CD14-positive monocyte (primary cell): Measurements from ENCODE around the gene WEE2. TPM values are rescaled to one million over a fixed set of nuclear protein-coding genes. Genes with fewer than 3 reads are reported as not detected.
A peak's percentile ranks its signal among the peaks of the same experiment; 100 is the strongest.

Experiments used
- DNase-seq, 3 donors: peaks; one replicate each; pipeline ENCODE4 v3.0.0-alpha.2; 2011 to 2022
- H2AFZ ChIP-seq: 2 replicates; pipeline ENCODE4 v1.6.0; 2012; ENCODE audit warnings: mild to moderate bottlenecking, low read depth, low read length, inconsistent platforms; ENCODE audit not compliant: insufficient read depth, poor library complexity, severe bottlenecking
- H3K27ac ChIP-seq, 2 donors: 1 replicate in 1 of 2; 2 replicates in 1 of 2; pipeline ENCODE4 v1.5.1; 2012 to 2013; ENCODE audit warnings: low read length in 2 of 2, control low read depth in 1 of 2, inconsistent platforms in 1 of 2, low read depth in 1 of 2, mild to moderate bottlenecking in 1 of 2
- H3K27me3 ChIP-seq, 2 donors: one replicate each; pipeline versions ENCODE4 v1.6.0 to v1.6.1; 2011 to 2013; ENCODE audit warnings: low read length in 2 of 2; ENCODE audit not compliant: control insufficient read depth in 2 of 2, insufficient read depth in 2 of 2
- H3K36me3 ChIP-seq, 2 donors: replicated peaks in 1 of 2; 1 replicate in 1 of 2; 2 replicates in 1 of 2; pipeline versions ENCODE4 v1.5.1 to v1.6.1; 2012 to 2013; ENCODE audit warnings: low read length in 2 of 2, control low read depth in 1 of 2, inconsistent platforms in 1 of 2, mild to moderate bottlenecking in 1 of 2; ENCODE audit not compliant: insufficient read depth in 2 of 2, control insufficient read depth in 1 of 2
- H3K4me1 ChIP-seq, 2 donors: 1 replicate in 1 of 2; 2 replicates in 1 of 2; pipeline versions ENCODE4 v1.5.1 to v1.6.1; 2012 to 2013; ENCODE audit warnings: low read length in 2 of 2, control low read depth in 1 of 2, inconsistent platforms in 1 of 2, mild to moderate bottlenecking in 1 of 2, moderate library complexity in 1 of 2; ENCODE audit not compliant: insufficient read depth in 2 of 2, control insufficient read depth in 1 of 2
- H3K4me2 ChIP-seq: replicated peaks from 2 replicates; pipeline ENCODE3; 2012; ENCODE audit warnings: low read length, moderate library complexity, mild to moderate bottlenecking; ENCODE audit not compliant: poor library complexity, severe bottlenecking; ENCODE audit errors: extremely low read depth
- H3K4me3 ChIP-seq, 3 experiments: fragments of 200-600 bp in 1 of 3; sonication (generic) in 1 of 3; replicated peaks in 1 of 3; 1 replicate in 2 of 3; 2 replicates in 1 of 3; pipeline ENCODE4 v1.5.1; 2011 to 2013; ENCODE audit warnings: low read length in 3 of 3, mild to moderate bottlenecking in 3 of 3, control low read depth in 2 of 3, low read depth in 2 of 3, inconsistent platforms in 1 of 3, moderate library complexity in 1 of 3
- H3K79me2 ChIP-seq: 2 replicates; pipeline ENCODE4 v1.6.0; 2012; ENCODE audit warnings: mild to moderate bottlenecking, control low read depth, inconsistent platforms, low read length, moderate library complexity; ENCODE audit not compliant: insufficient read depth
- H3K9ac ChIP-seq: 2 replicates; pipeline ENCODE4 v1.6.0; 2017; ENCODE audit warnings: low read length, mild to moderate bottlenecking; ENCODE audit not compliant: insufficient read depth, poor library complexity, severe bottlenecking
- H3K9me3 ChIP-seq, 2 donors: replicated peaks in 1 of 2; 1 replicate in 1 of 2; 2 replicates in 1 of 2; pipeline versions ENCODE4 v1.5.1 to v1.6.1; 2012 to 2013; ENCODE audit warnings: low read length in 2 of 2, control low read depth in 1 of 2; ENCODE audit not compliant: control insufficient read depth in 1 of 2, insufficient read depth in 1 of 2
- H4K20me1 ChIP-seq: 2 replicates; pipeline ENCODE4 v1.6.0; 2012; ENCODE audit warnings: mild to moderate bottlenecking, low read length, control low read depth, moderate library complexity; ENCODE audit not compliant: insufficient read depth
- H3K27ac Mint-ChIP-seq, 7 donors: one replicate each; pipeline ENCODE4 v1.8.0; 2020; ENCODE audit warnings: mild to moderate bottlenecking in 7 of 7, mixed read lengths in 7 of 7, moderate library complexity in 6 of 7, inconsistent platforms in 2 of 7
- H3K27me3 Mint-ChIP-seq, 3 donors: one replicate each; pipeline ENCODE4 v1.8.0; 2021 to 2022; ENCODE audit warnings: low read depth in 3 of 3, mild to moderate bottlenecking in 3 of 3, mixed read lengths in 3 of 3, moderate library complexity in 3 of 3, inconsistent platforms in 1 of 3
- H3K36me3 Mint-ChIP-seq, 2 donors: one replicate each; pipeline ENCODE4 v1.8.0; 2020; ENCODE audit warnings: mixed read lengths in 2 of 2, inconsistent platforms in 1 of 2, mild to moderate bottlenecking in 1 of 2
- H3K4me1 Mint-ChIP-seq: one replicate; pipeline ENCODE4 v1.8.0; 2020; ENCODE audit warnings: mild to moderate bottlenecking, mixed read lengths
- H3K4me3 Mint-ChIP-seq, 2 donors: one replicate each; pipeline ENCODE4 v1.8.0; 2020; ENCODE audit warnings: mild to moderate bottlenecking in 2 of 2, mixed read lengths in 2 of 2, moderate library complexity in 1 of 2
- H3K9me3 Mint-ChIP-seq, 7 donors: one replicate each; pipeline ENCODE4 v1.8.0; 2020 to 2022; ENCODE audit warnings: mixed read lengths in 7 of 7, mild to moderate bottlenecking in 6 of 7, moderate library complexity in 6 of 7, inconsistent platforms in 2 of 7
- WGBS: methylation state at CpG from one replicate; pipeline ENCODE4 v1.1.5; 2013; ENCODE audit warnings: missing lambda C conversion rate; ENCODE audit not compliant: insufficient coverage; 5-methylcytosine and 5-hydroxymethylcytosine counted together
- intact Hi-C, 2 donors: fragments of 100-400 bp; cut with micrococcal nuclease; formaldehyde crosslinking; loops; one replicate each; pipeline versions ENCODE4 v1.15.0 to v1.15.1; 2023
- polyA plus RNA-seq, 3 donors: library from polyadenylated mRNA; depleted of rRNA in 1 of 3; unstranded in 2 of 3; stranded (reverse) in 1 of 3; fragments of 300-500 nt in 2 of 3; fragments of >200 nt in 1 of 3; fragmentation: Illumina TruSeq in 2 of 3; gene quantifications; 1 replicate in 2 of 3; 2 replicates in 1 of 3; pipeline ENCODE4 v1.2.3, GENCODE V29; 2012 to 2021
- TF ChIP-seq, protein P1 (sequence below): fragments of 200-600 bp; IDR thresholded peaks from one replicate; pipeline ENCODE4 v1.8.0; 2022; ENCODE audit warnings: antibody characterized with exemption, mild to moderate bottlenecking

Gene WEE2
- polyA plus RNA-seq, 3 donors = not detected

DNA sequence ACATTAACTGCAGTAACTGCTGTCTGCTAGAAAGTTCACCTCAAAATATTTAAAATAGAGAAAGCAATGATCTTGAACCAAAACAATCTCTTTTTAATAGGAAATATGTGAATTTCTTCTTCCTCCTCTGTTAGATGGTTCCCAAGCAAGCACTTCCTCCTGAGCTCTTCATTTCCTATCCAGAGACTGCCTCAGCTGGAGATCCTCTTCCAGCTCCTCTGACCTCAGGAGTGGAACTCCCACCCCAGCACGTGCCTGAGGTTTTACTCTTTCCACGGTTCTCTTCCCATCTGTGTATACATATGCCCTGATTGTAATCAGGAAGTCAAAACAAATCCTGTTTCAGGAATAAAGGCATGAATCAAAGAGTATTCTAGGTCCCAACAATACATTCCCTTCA lies 11.8 kb upstream of the WEE2 start:
- no peak overlapping the region for H3K4me3 Mint-ChIP-seq
- Histone ChIP-seq H3K27me3 (peaks cover 0 to 4% of the 10 kb centered on the region in 2 donors), H3K9me3 (no peaks in the 10 kb centered on the region), H3K36me3 (no peaks in the 10 kb centered on the region), H3K9ac (no peak overlapping the region), H4K20me1 (no peaks in the 10 kb centered on the region), H3K79me2 (no peaks in the 10 kb centered on the region), H3K4me3 (no peak overlapping the region), H3K4me2 (no peak overlapping the region), H3K27ac (no peak overlapping the region), H3K4me1 (peaks cover 16 to 24% of the 10 kb centered on the region in 2 donors), H2AFZ (no peak overlapping the region)
- intact Hi-C loops = no loop called here
- no peaks in the 10 kb centered on the region for H3K9me3 Mint-ChIP-seq
- H3K4me1 Mint-ChIP-seq = peaks cover 46% of the 10 kb centered on the region
- DNase-seq = no peak
- peaks cover 5% of the 10 kb centered on the region in 2 donors for H3K36me3 Mint-ChIP-seq
- H3K27me3 Mint-ChIP-seq = peaks cover 9 to 10% (median 10%) of the 10 kb centered on the region in 3 donors
- no CpG with 5 or more reads among the region's 2 CpGs for WGBS
- TF ChIP-seq, protein P1, sequence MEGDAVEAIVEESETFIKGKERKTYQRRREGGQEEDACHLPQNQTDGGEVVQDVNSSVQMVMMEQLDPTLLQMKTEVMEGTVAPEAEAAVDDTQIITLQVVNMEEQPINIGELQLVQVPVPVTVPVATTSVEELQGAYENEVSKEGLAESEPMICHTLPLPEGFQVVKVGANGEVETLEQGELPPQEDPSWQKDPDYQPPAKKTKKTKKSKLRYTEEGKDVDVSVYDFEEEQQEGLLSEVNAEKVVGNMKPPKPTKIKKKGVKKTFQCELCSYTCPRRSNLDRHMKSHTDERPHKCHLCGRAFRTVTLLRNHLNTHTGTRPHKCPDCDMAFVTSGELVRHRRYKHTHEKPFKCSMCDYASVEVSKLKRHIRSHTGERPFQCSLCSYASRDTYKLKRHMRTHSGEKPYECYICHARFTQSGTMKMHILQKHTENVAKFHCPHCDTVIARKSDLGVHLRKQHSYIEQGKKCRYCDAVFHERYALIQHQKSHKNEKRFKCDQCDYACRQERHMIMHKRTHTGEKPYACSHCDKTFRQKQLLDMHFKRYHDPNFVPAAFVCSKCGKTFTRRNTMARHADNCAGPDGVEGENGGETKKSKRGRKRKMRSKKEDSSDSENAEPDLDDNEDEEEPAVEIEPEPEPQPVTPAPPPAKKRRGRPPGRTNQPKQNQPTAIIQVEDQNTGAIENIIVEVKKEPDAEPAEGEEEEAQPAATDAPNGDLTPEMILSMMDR = no peak
- peak overlapping the region in 3 of 7 donors; percentile 40 to 69 (median 48) for H3K27ac Mint-ChIP-seq

DNA sequence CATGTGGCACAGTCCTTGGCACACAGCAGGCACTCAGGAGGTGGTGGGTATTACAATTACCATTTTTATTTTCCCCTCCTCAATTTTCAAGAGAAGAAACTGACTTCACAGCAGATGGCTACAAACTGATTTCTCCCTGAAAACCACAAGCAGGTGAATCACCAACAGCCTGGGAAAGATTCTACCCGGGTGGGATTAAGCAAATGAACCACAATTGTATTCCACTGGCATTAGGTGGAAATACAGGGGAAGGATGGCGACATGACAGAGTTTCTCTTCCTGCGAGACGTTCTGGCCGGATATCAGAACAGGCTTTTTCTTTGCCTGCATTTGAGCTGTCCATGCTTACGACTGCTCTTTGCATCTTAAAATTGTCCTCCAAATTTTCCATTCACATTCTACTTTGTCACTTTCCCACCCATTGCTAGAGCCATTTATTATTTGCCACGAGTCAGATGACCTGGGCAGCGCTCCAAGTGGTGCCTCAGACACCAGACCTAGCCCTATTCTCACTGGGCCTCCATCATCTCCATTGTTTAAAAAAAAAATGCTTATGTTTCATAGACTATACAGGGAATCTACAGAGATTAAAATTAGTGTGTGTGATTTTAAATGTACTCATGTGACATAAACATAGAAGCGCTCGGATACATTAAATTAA lies 10.8 kb upstream of the WEE2 start:
- no peak overlapping the region for H3K4me2 ChIP-seq
- no peak overlapping the region for H3K27ac ChIP-seq
- TF ChIP-seq, protein P1 = no peak
- Mint-ChIP-seq H3K36me3 (peaks cover 5% of the 10 kb centered on the region in 2 donors), H3K27me3 (peaks cover 11 to 12% (median 12%) of the 10 kb centered on the region in 3 donors), H3K27ac (no peak overlapping the region), H3K4me1 (peaks cover 47% of the 10 kb centered on the region), H3K4me3 (peak overlapping the region in 1 of 2 donors; percentile 56), H3K9me3 (no peaks in the 10 kb centered on the region)
- no peaks in the 10 kb centered on the region for H3K9me3 ChIP-seq
- H3K79me2 ChIP-seq = no peaks in the 10 kb centered on the region
- H4K20me1 ChIP-seq = no peaks in the 10 kb centered on the region
- peaks cover 17 to 26% of the 10 kb centered on the region in 2 donors for H3K4me1 ChIP-seq
- H3K4me3 ChIP-seq = no peak overlapping the region
- no peaks in the 10 kb centered on the region for H3K36me3 ChIP-seq
- DNase-seq = no peak
- no peak overlapping the region for H2AFZ ChIP-seq
- H3K9ac ChIP-seq = no peak overlapping the region
- peaks cover under 1 to 4% of the 10 kb centered on the region in 2 donors for H3K27me3 ChIP-seq
- intact Hi-C loops = no loop called here
- 46% methylated on average over 5 of the region's 10 CpGs for WGBS
